NCI-H128 (cell line): ENCODE data around the gene ANTKMT.
"Not testable (repeated sequence)": the region's sequence is repeated elsewhere in the genome, so short reads cannot be mapped to it uniquely, and the experiment has no call there.

Experiments used
- DNase-seq: peaks from one replicate; lab custom pipeline; 2025; ENCODE audit not compliant: unreplicated experiment; lab: John Stamatoyannopoulos, UW

Gene ANTKMT

GRCh38 chr16:712740-713250 is 8.2 kb upstream of the ANTKMT start:
- not testable (repeated sequence) for DNase-seq

- DNase-seq: no peak
Observed at GRCh38 chr16:714079-714478, 6.9 kb upstream of the ANTKMT start.

GRCh38 chr16:714558-715476 is 6.1 kb upstream of the ANTKMT start, which contains the start of gene METRN:
METRN (plus strand) TSS chr16:715118; CDS start chr16:715290, 172 bp downstream.
- no peak for DNase-seq

GRCh38 chr16:715477-716199 is 5.3 kb upstream of the ANTKMT start:
- DNase-seq: no peak

- DNase-seq: no peak
Observed at GRCh38 chr16:716200-716568, 4.8 kb upstream of the ANTKMT start.

- DNase-seq: no peak
Observed at GRCh38 chr16:716768-717325, 4.1 kb upstream of the ANTKMT start.

- no peak for DNase-seq
Observed at GRCh38 chr16:717450-718245, 3.3 kb upstream of the ANTKMT start.

- no peak for DNase-seq
Observed at GRCh38 chr16:718389-718788, 2.6 kb upstream of the ANTKMT start.

GRCh38 chr16:718922-719321 is 2.0 kb upstream of the ANTKMT start:
- no peak for DNase-seq

- no peak for DNase-seq
Observed at GRCh38 chr16:719815-720446, 1.0 kb upstream of the ANTKMT start.

GRCh38 chr16:720447-720989 is 428 bp upstream of the ANTKMT start:
- DNase-seq: no peak

GRCh38 chr16:721765-722540 is 1.0 kb downstream of the ANTKMT start:
- DNase-seq: no peak

- no peak for DNase-seq
Observed at GRCh38 chr16:722835-723633, 2.1 kb downstream of the ANTKMT start.

- DNase-seq: no peak
Observed at GRCh38 chr16:723695-724094, 2.7 kb downstream of the ANTKMT start.

- no peak for DNase-seq
Observed at GRCh38 chr16:724188-725040, 3.5 kb downstream of the ANTKMT start.

GRCh38 chr16:725041-725376 is 4.1 kb downstream of the ANTKMT start:
- no peak for DNase-seq

GRCh38 chr16:725463-726187 is 4.7 kb downstream of the ANTKMT start:
- no peak for DNase-seq
